Fibroblast of lung (primary cell): Measurements from ENCODE around the gene TMEM132D. TPM values are rescaled to one million over a fixed set of nuclear protein-coding genes. Genes with fewer than 3 reads are reported as not detected.

Source experiments
- DNase-seq, 2 donors: peaks; one replicate each; pipeline versions ENCODE4 v3.0.0 to v3.0.0-alpha.2; 2010; ENCODE audit warnings: low read depth in 2 of 2
- H2AFZ ChIP-seq: 2 replicates; pipeline ENCODE4 v1.5.1; 2012; ENCODE audit warnings: low read length, control low read depth, inconsistent platforms
- H3K27ac ChIP-seq: 2 replicates; pipeline ENCODE4 v1.5.1; 2011; ENCODE audit warnings: low read length, control low read depth; ENCODE audit not compliant: insufficient read depth
- H3K27me3 ChIP-seq: 2 replicates; pipeline ENCODE4 v1.5.1; 2011; ENCODE audit warnings: mild to moderate bottlenecking, low read length; ENCODE audit not compliant: control insufficient read depth, insufficient read depth
- H3K36me3 ChIP-seq: 2 replicates; pipeline ENCODE4 v1.5.1; 2011; ENCODE audit warnings: low read length; ENCODE audit not compliant: control insufficient read depth, insufficient read depth
- H3K4me1 ChIP-seq: 2 replicates; pipeline ENCODE4 v1.5.1; 2011; ENCODE audit warnings: low read length; ENCODE audit not compliant: control insufficient read depth, insufficient read depth; ENCODE audit errors: extremely low read depth
- H3K4me2 ChIP-seq: 2 replicates; pipeline ENCODE4 v1.5.1; 2011; ENCODE audit warnings: low read length, control low read depth; ENCODE audit not compliant: insufficient read depth; ENCODE audit errors: extremely low read depth
- H3K4me3 ChIP-seq, 4 experiments: fragments of 200-600 bp in 1 of 4; sonication (generic) in 1 of 4; replicated peaks in 1 of 4; 2 replicates each; pipeline ENCODE4 v1.5.1; 2011 to 2016; ENCODE audit warnings: low read length in 4 of 4, low read depth in 3 of 4, mild to moderate bottlenecking in 3 of 4, control low read depth in 2 of 4, inconsistent platforms in 1 of 4, mixed read lengths in 1 of 4; ENCODE audit not compliant: insufficient read depth in 1 of 4; ENCODE audit errors: control extremely low read depth in 1 of 4
- H3K79me2 ChIP-seq: 2 replicates; pipeline ENCODE4 v1.5.1; 2012; ENCODE audit warnings: mild to moderate bottlenecking, low read length, inconsistent platforms; ENCODE audit not compliant: control insufficient read depth, insufficient read depth
- H3K9ac ChIP-seq: 2 replicates; pipeline ENCODE4 v1.5.1; 2011; ENCODE audit warnings: mild to moderate bottlenecking, low read length, control low read depth; ENCODE audit not compliant: insufficient read depth
- H3K9me3 ChIP-seq: 2 replicates; pipeline ENCODE4 v1.5.1; 2012; ENCODE audit warnings: low read depth, low read length; ENCODE audit not compliant: control insufficient read depth, insufficient read depth
- H4K20me1 ChIP-seq: 2 replicates; pipeline ENCODE4 v1.5.1; 2011; ENCODE audit warnings: low read length; ENCODE audit not compliant: control insufficient read depth, insufficient read depth; ENCODE audit errors: extremely low read depth
- CTCF ChIP-seq, 2 donors: IDR thresholded peaks in 1 of 2; conservative IDR thresholded peaks in 1 of 2; 1 replicate in 1 of 2; 2 replicates in 1 of 2; pipeline ENCODE4 v1.5.1; 2011 to 2012; ENCODE audit warnings: low read length in 2 of 2, control low read depth in 1 of 2, inconsistent platforms in 1 of 2, low read depth in 1 of 2, mild to moderate bottlenecking in 1 of 2
- EZH2 ChIP-seq: IDR thresholded peaks from 2 replicates; pipeline ENCODE4 v1.5.1; 2012; ENCODE audit warnings: low read length, control low read depth, mild to moderate bottlenecking; ENCODE audit errors: missing control alignments
- polyA plus RNA-seq, 2 donors: library from polyadenylated mRNA; depleted of rRNA in 1 of 2; stranded (reverse) in 1 of 2; unstranded in 1 of 2; fragments of >200 nt; gene quantifications; 2 replicates each; pipeline ENCODE4 v1.2.1, GENCODE V29; 2011 to 2012; ENCODE audit warnings: missing spikeins in 1 of 2
- total RNA-seq: library from RNA; depleted of rRNA; stranded (reverse); fragments of >200 nt; gene quantifications from 2 replicates; pipeline ENCODE4 v1.2.1, GENCODE V29; 2014

Gene TMEM132D
- total and polyA plus RNA-seq, 2 donors (not counting 1 experiment from before 2014, with no cell fraction given), result not detected

DNA sequence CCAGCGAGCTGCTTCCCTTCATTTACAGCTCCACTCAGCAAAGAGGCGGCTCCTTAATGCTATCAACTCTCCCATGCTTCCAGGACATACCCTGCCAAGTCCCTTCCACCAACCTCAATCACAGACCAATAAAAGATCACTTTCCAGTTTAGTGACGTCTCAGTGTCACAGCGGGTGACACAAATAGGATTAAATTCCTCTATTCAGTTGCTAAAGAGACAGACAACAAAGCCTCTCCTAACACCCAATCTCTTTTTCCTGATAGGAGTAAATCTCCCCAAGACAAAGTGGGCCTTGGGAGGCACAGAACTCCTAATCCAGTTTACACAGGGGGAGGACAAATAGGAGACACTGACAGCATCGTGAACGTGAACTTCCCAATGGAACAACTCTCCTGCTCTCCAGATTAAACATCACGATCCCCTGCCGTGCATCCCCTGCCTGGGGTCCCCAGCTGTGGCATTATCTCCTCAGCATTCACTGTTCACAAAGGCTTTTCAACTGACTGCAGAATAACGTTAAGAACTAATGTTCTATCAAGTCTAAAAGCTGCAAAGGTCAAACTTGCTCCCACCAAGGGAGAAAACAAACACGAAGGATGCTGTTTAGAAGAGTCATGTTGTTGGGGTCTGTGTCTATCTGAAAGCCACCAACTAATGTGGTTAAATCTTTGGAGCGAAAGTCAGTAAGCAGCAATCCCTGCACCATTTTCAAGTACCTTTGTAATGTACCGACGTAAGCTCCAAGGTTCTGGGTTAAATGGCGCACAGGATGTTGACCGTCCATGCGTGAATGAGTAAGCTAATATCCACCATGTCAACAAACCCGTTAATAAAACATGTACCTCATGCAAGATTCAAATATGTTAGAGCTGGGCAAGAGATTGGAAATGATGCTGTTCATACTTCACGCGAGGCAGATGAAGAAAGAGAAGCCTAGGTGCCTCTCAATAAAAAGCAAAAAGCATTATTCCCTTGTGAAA, 31.5 kb downstream of the TMEM132D start:
- no peak overlapping the region for H3K9ac ChIP-seq
- no peaks in the 10 kb centered on the region for H4K20me1 ChIP-seq
- no peak overlapping the region for H3K4me2 ChIP-seq
- no peak overlapping the region for H3K27ac ChIP-seq
- H2AFZ ChIP-seq, result no peak overlapping the region
- H3K4me3 ChIP-seq, result no peak overlapping the region
- H3K79me2 ChIP-seq, result no peaks in the 10 kb centered on the region
- no peaks in the 10 kb centered on the region for H3K27me3 ChIP-seq
- no peaks in the 10 kb centered on the region for H3K9me3 ChIP-seq
- H3K36me3 ChIP-seq, result no peaks in the 10 kb centered on the region
- H3K4me1 ChIP-seq, result no peaks in the 10 kb centered on the region
- no peak for TF ChIP-seq CTCF (conservative IDR thresholded peaks at IDR 0.05 in 1 of 2, IDR thresholded peaks at IDR 0.05 in 1 of 2; ENCODE audit: low read depth in 1 of 2, low read length in 2 of 2)
- no peak for TF ChIP-seq EZH2
- DNase-seq, result no peak

GRCh38 chr12:129870796-129871195, 33.0 kb downstream of the TMEM132D start:
- H3K4me3 ChIP-seq, result no peak overlapping the region
- no peak overlapping the region for H3K4me2 ChIP-seq
- H3K9ac ChIP-seq, result no peak overlapping the region
- H3K79me2 ChIP-seq, result no peaks in the 10 kb centered on the region
- no peaks in the 10 kb centered on the region for H3K36me3 ChIP-seq
- H4K20me1 ChIP-seq, result no peaks in the 10 kb centered on the region
- H3K9me3 ChIP-seq, result no peaks in the 10 kb centered on the region
- no peaks in the 10 kb centered on the region for H3K4me1 ChIP-seq
- no peak overlapping the region for H3K27ac ChIP-seq
- TF ChIP-seq EZH2 (no peak), CTCF (conservative IDR thresholded peaks at IDR 0.05 in 1 of 2, IDR thresholded peaks at IDR 0.05 in 1 of 2; ENCODE audit: low read depth in 1 of 2, low read length in 2 of 2) (no peak)
- DNase-seq, result no peak
- H2AFZ ChIP-seq, result no peak overlapping the region
- H3K27me3 ChIP-seq, result no peaks in the 10 kb centered on the region

DNA sequence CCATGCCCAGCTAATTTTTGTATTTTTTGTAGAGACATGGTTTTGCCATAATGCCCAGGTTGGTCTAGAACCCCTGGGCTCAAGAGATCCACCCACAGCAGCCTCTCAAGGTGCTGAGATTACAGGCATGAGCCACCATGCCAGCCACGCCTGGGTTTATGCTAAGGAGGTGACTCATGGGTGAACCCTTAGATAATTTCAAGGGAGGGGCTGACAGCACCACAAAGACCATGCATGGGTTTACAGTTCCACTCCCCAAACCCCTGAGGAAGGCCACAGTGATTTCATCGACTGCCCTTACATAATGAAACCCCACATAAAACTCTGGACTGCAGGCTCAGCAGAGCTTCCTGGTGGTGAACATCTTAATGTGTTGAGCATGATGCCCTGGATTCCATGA, 33.7 kb downstream of the TMEM132D start:
- no peaks in the 10 kb centered on the region for H3K4me1 ChIP-seq
- no peak overlapping the region for H3K9ac ChIP-seq
- H3K79me2 ChIP-seq, result no peaks in the 10 kb centered on the region
- H3K36me3 ChIP-seq, result no peaks in the 10 kb centered on the region
- no peak overlapping the region for H3K4me3 ChIP-seq
- H3K27me3 ChIP-seq, result no peaks in the 10 kb centered on the region
- H2AFZ ChIP-seq, result no peak overlapping the region
- H3K9me3 ChIP-seq, result no peaks in the 10 kb centered on the region
- H3K27ac ChIP-seq, result no peak overlapping the region
- no peak for DNase-seq
- H4K20me1 ChIP-seq, result no peaks in the 10 kb centered on the region
- TF ChIP-seq CTCF (conservative IDR thresholded peaks at IDR 0.05 in 1 of 2, IDR thresholded peaks at IDR 0.05 in 1 of 2; ENCODE audit: low read depth in 1 of 2, low read length in 2 of 2) (no peak), EZH2 (no peak)
- no peak overlapping the region for H3K4me2 ChIP-seq
